NCI-H526 (cell line): ENCODE results near the gene KRT8.
A peak's percentile ranks its signal among the peaks of the same experiment; 100 is the strongest.
"Not testable (repeated sequence)": the region's sequence is repeated elsewhere in the genome, so short reads cannot be mapped to it uniquely, and the experiment has no call there.

ENCODE experiments used
- DNase-seq, 2 experiments: peaks; one replicate each; lab custom pipeline; 2025; lab: John Stamatoyannopoulos, UW

The KRT8 gene

DNA sequence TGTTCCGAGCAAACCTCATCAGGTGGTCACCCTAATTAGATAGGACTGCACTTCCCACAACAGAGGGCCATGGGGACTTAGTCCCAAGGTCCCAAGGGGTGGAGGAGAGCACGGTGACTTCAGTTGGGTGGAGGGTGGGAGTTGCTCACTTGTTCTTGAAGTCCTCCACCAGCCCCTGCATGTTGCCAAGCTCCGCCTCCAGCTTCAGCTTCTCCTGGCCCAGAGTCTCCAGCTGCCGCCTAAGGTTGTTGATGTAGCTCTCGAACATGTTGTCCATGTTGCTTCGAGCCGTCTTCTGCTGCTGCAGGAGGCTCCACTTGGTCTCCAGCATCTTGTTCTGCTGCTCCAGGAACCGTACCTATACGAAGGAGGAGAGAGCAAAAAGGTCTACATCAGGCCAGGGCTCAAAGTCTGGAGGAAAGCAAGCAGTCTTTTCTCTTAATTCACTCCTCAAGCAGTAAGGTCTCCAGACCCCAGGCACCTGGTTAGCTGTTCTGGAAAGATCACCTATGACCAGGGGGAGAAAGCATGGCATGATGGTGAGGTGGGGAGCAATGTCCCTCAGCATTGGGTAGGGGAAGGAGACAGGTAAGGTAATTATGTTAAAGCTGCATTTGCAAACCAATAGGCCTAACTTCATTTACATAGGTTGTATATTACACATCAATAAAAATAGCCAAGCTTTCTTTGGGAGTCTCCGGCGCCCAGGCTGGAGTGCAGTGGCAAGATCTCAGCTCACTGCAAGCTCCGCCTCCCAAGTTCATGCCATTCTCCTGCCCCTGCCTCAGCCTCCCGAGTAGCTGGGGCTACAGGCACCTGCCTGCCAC is 2.9 kb downstream of the KRT8 start:
- DNase-seq, result no peak

DNA sequence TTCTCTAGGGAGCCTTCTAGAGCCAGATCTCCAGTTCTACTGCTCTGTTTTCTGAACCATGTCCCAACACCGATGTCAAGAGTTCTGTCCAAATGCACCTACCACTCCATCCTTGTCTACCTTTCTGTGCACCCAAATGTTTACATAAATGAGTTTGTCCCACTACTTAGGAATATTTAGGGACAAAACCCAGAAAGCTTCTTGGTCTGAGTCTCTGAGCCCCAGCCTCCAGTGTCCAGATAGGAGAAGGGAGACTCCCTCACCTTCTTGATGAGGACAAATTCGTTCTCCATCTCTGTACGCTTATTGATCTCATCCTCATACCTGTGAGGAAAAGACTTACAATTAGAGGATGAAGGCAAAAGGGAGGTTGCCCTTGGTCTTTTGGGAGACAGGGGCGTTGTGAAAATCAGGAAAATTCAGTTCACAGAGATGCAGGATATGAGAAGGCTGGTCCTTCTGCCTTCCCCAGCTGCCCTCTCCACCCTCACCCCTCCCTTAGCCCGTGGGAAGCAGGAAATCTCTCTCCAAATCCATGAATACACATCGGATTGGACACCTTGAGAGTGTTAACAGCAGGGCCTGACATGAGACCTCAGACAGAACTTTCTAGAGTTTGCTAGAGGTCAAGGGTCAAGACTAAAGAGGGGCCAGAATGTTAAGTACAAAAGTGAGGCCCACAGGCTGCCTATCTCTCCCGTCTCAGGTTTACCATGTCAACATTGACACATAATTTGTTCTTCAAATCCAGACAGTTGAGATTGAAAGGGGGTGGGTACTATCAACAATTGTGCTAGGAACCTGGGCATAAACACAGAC is 3.8 kb downstream of the KRT8 start:
- DNase-seq, result no peak

DNA sequence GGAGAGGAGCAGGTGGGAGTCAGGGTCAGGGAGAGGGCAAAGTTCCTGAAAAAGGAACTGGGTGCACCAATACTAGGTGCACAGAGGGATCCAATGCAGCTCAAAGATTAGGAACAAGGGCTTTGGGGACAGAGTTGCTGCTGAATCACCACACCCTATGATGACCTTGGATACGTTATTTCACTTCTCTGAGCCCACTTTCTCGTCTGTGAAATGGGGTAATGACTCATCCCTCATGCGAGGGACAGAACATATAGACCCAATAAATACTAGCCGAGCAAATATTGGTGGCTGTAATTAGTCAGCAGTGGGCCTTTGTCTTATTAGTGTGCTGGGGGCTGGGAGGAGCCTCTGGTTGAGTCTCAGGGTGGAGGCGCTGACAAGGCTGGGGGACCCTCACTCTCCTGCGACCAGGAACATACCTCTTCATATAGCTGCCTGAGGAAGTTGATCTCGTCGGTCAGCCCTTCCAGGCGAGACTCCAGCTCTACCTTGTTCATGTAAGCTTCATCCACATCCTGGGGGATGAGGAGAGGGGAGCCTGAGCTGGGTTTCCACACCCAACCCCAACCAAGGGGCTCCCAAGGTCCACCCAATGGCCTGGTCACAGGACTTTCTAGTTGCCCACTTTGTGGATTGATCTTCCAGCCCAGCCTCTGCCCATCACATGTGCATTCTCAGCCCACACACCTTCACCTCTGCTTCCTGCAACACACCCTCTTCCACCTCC is 4.5 kb downstream of the KRT8 start:
- DNase-seq, result no peak

DNA sequence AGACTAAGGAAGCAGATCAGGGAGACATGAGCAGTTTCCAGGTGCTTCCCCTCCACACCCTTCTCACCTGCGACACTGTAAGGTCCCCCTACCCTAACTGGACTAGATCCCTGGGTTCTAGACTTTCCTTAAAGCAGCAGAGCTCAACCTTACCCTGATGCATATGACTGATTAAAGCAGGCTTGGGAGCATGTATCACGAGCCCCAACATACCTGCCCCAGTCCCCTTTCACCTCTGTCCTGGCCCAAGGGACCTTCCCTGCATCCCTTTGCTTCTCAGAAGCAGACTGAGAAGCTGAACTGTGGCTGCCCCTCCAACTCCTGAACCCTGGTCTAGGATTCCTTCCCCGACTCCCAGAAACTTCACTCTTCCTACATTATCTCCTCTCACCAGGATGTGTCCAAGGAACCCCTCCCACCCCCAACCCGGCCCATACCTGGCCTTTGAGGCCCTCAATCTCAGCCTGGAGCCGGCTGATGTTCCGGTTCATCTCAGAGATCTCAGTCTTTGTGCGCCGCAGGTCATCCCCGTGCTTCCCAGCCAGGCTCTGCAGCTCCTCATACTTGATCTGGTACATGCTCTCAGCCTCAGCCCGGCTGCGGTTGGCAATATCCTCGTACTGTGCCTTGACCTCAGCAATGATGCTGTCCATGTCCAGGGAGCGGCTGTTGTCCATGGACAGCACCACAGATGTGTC is 5.4 kb downstream of the KRT8 start:
- no peak for DNase-seq

DNA sequence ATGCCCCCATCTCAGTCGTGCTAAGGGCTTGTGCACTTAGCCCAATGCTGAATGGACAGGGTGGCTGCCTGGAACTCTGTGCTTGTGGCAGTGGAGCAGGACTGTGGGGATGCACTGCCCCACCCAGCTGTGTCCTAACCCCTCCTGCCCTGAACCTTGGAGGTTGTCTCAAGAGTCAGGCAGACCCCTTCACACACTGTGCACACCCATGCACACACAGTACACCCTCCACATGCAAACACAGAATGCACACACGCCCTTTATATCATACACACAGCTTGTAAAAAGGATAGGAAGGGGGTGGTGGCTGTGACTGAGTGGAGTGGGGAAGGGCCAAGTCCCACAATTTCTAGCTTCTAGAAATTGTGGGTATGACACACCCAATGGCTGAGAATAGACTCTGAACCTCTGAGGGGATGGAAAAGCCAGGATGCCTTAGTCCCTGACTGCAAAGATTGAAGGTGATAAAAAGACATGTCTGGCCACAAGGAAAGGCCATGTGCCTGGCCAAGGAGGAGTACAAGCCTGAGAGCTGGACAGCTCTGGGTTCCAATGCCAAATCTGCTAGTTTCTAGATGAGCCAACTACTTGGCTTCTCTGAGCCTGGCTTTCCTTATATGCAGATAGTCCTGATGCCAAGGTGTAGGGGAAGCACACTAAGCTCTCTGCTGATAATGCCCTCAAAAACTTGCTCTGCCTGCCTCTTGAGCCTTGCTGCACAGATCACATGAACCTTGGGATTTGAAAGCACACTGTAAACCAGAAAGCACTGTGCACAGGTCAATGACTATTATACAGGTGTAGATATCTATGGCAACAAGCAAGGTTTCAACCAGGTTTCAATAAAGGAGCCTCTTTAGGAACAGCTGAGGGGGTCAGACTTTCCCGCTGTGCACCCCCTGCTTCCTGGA is 8.4 kb downstream of the KRT8 start:
- DNase-seq, result no peak

DNA sequence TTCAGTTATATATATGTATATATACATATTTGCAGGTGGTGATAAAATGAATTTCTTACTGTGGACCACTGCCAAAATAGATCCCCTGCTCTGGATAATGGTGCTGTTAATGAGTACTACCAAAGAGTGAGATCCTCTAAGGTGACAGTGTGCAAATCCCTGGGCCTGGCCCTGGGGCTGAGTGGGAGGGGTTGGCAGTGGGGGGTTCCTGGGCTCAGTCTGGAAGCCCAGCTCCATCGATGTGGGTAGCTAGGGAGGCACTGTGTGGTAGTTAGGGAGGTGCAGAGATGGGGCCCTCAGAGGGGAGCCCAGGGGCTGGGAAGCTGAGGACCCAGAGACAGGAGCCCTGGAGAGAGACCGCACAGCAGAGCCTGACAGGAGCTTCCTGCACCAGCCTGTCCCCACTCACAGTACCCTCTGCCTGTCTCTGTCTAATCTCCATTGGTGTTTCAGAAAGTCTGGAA is 9.1 kb downstream of the KRT8 start:
- peak in 1 of 2 experiments; percentile 63 for DNase-seq

DNA sequence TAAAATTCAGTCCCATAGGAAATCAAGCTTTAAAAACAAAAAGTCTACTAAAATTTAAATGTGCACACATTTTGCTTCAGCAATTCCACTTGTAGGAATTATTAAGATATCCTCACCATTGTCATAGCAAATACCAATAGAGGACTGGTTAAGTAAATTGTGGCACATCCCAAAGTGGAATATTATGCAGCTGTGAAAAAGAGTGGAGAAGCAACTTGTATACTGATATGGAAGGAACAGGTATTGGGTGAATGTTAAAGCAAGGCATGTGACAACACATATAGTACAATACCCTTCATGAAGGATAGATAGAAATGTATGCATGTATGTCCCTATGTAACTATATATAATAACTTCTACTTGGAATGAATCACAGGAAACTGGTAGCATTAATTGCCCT is 11.9 kb downstream of the KRT8 start:
- DNase-seq, result no peak

DNA sequence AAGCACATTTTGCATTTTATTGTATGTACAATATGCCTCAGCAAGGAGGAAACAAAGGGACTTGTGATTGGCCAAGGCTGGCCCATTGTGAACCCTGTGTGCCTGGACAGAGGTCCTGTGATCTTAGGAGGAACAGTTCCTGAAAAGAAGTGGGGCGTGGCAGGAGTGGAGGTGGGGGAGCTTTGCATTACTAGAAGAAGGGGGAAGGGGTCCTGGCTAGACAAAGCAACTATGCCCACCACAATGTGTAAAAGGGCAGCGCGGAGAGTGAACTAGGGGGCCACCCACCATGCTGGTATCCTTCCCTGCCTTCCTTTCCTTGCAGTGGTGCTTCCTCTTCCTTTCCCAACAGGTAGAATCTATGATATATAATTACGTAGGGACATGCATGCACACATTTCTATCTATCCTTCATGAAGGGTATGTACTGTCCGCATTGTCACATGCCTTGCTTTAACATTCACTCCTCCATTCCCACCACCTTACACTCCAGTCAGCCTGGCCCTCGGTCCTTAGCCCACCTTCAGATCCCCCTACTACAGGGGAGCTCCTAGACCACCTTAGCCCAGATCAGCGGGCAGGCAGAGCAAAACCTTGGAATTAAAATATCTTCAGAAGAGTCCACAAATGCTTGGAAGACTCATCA is 12.5 kb downstream of the KRT8 start:
- no peak for DNase-seq

DNA sequence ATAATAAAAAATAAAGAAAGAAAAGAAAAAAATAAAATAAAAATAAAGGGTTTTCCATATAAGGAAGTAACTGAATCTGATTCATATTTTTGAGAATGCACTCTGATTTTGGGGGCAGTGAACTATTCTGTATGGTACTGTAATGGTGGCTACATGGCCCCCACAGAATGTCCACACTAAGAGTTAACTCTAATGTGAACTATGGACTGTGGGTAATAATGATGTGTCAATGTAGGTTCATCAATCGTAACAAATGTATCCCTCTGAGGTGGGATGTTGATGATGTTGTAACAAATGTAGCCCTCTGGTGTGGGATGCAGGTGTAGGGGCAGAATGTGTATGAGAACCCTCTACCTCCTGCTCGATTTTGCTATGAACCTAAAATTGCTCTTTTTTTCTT is 13.8 kb downstream of the KRT8 start:
- DNase-seq, result no peak

DNA sequence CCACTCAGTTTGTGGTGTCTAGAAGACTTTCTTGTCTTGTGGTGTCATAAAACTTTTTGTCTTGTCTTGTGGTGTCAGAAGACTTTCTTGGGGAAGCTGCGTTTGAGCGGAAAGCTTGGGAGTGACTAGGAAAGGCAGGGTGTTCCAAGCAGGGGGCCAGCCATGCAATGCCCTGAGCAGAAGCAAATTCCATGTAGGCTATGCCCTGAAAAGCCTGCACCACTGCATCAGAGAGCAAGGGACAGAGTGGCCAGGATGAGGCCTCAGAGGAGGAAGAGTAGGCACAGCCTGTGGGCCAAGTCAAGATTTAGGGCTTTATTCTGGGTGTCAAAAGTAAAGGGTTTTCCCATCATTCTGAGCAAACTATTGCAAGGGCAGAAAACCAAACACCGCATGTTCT is 14.5 kb downstream of the KRT8 start:
- no peak for DNase-seq

DNA sequence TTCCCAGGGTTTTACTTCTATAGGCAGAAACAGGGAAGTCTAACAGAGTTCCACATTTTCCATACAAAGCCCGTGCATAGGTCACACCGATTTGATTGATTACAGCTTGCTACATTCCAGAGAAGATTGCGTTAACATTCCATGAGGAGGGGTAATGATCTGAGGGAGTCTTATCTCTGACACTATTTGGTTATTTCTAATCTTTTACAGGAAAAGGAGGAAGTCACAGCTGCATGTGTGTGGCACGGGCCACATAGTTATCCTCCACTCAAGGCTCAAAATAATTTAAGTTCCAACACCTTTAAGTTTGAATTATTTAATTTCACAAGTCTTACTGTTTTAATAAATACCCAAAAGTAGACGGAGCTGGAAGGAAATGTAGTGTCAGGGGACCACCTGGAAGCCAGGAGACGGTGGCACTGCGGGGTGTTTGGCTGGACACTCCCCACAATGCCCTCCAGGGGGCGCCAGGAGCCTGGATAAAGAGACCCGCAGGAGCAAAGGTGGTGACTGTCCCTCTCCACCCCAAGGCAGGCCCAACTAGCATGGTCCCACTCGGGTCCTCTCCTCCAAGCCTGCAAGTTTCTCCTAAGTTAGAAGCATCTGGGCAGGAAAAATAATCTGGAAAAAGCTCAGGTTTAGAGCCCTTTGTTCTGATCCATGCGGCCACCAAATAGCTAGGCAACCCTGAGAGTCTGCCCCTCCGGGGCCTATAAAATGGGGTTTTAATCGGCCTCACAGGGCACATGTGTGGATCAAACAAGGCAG is 20.2 kb downstream of the KRT8 start:
- peak in 1 of 2 experiments; percentile 81 for DNase-seq

DNA sequence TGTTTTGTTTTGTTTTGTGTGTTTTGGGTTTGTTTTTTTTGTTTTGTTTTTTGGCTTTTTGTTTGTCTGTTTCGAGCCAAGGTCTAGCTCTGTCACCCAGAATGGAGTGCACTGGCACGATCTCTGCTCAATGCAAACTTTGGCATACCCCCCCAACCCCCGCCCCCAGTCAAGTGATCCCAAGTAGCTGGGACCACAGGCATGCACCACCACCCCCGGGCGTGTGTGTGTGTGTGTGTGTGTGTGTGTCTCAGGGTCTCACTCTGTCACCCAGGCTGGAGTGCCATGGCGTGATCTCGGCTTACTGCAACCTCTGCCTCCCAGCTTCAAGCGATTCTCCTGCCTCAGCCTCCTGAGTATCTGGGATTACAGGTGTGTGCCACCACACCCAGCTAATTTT is 24.4 kb downstream of the KRT8 start:
- DNase-seq, result not testable (repeated sequence)

DNA sequence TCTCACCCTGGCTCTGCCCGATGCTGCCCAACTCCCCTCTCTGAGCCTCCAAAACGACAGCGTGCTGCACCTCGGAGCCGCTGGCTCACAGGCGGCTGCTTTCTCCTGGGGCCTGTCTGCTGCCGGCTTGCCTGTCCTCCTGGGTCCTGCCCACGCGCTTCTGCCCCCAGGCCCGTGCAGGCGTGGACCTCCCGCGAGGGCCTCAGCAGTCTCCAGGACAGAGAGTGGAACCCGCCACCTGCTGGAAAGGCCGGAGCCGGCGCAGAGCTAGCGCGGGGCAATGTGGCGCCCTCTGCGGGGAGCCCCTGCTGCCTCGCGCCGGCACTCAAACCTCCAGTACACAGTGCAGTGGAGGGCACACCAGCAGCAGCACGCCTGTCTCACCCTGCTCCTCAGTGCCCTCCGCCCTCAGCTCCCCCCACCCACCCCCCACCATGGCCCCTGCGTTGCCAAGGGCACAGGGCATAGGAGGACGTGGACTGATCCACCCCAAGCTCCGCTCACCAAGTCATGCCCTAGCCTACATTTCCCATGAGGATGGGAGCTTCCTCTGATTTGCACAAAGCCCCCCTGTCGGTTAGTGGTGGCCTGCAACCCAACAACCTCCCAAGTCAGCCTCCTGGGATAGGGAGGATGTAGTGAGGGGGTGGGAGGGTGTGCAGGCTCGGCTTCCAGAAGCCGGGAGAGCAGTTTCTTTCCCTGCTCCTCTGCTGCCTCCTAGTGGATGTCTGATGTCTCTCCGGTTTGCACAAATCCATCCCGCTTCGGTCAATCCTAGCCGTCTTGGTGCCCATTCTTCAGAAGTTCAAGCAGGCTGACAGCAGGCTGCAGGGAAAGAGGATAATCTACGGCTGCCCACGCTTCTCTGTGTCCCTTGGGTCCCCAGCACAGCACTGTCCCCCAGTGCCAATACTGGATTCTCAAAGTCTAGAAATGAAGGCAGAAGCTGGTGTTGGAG is 25.2 kb downstream of the KRT8 start:
- peak; percentile 92 to 96 for DNase-seq

DNA sequence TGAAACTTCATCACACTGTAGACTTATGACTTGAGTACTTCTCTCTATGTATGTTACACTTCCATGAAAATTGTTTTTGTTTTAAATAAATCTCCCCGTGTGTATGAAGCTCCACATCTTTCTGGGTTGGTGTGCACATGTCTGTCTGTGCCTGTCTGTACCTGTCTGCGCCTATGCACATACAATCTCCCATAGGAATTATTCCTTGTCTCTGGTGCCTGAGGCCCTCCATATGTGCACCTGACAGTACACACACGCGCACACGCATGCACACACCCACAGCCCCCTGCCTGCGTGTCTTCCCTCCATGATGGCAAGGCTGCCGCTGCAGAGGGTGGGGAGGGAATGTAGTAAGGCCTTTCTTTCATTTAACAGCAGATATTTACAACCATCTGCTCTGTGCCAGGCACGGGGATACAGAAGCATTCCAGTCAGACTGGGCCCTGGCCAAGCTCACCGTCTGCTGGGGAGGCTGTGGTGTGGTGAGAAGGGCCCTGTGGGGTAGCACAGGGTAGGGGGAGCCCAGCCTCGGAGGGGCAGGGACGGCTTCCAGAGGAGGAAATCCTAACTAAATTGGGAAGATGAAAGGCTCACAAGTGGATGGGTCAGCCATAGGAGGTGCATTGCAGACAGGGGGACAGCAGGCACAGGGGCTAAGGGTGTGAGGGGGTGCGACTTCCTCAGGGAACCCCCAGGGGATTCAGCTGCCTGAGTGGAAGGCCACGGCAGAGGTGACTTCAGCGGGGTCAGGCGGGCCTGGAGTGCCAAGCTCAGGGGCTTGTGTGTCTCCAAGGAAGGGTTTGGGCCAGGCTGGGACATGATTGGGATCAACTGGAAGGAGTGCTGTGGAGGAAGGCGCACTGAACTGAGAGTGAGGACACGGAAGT is 26.1 kb downstream of the KRT8 start:
- peak in 1 of 2 experiments; percentile 20 for DNase-seq

DNA sequence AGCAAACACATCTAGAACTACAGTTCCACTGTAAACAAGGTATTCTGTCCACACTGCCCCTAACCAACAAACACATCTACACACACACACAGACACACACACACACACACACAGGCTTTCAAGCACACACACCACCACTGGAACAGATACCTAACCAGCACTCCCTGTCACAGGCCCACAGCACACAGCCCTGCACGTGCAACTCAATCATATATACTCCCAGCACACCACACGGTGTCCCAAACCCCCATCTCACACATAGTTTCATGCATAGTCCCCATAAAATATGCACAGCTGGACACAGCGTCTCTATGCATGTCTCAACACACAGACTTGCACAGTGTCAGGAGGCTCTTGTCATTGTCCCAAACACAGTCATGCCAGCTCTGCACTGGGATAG is 27.6 kb downstream of the KRT8 start:
- peak in 1 of 2 experiments; percentile 15 for DNase-seq

DNA sequence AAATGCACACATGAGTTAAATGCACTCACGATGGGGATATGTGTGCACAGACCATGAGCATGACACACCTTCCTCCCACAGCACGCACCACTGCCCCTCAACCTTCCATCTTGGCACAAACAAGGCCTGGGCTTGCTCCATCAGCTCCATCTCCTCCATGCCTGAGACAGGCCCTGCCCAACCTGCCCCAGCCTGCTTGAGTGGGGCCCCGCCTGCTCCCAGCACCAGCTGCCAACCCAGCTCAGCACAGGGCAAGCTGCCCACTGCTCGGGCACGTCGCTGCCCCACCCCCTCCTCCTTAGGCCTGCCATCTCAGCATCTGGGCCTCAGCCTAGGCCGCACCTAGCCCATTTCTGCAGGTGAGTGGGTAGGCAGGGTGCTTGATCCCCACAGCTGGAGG is 28.5 kb downstream of the KRT8 start:
- DNase-seq, result peak in 1 of 2 experiments; percentile 24
